GM19397 (cell line): Measurements from ENCODE around the gene NR1H4.
"Not testable (repeated sequence)": the region's sequence is repeated elsewhere in the genome, so short reads cannot be mapped to it uniquely, and the experiment has no call there.

Experiments used
- ATAC-seq: cut with Tn5 transposase; IDR thresholded peaks from one replicate; pipeline ENCODE4 v1.9.1; 2021; ENCODE audit warnings: mild to moderate bottlenecking, moderate library complexity; ENCODE audit not compliant: unreplicated experiment

NR1H4 gene

GRCh38 chr12:100565987-100566545, 92.4 kb downstream of the NR1H4 start:
- no peak for ATAC-seq

GRCh38 chr12:100566887-100567637, 93.4 kb downstream of the NR1H4 start:
- ATAC-seq, result peak; percentile 94

- ATAC-seq, result peak; percentile 12
Measured at GRCh38 chr12:100567945-100568344, 94.3 kb downstream of the NR1H4 start.

- ATAC-seq, result no peak
Measured at GRCh38 chr12:100572184-100572583, 98.5 kb downstream of the NR1H4 start.

- ATAC-seq, result peak; percentile 99
Measured at GRCh38 chr12:100573292-100574186, 99.9 kb downstream of the NR1H4 start, which contains the start of gene GAS2L3. TSS of gene GAS2L3 (plus strand) at chr12:100573684. CDS start at chr12:100594905, 21,221 bp downstream.

GRCh38 chr12:100574187-100575074, 100.8 kb downstream of the NR1H4 start:
- ATAC-seq, result no peak

- ATAC-seq, result no peak
Measured at GRCh38 chr12:100576331-100577036, 102.8 kb downstream of the NR1H4 start.

- ATAC-seq, result no peak
Measured at GRCh38 chr12:100578923-100579322, 105.3 kb downstream of the NR1H4 start.

GRCh38 chr12:100579844-100580243, 106.2 kb downstream of the NR1H4 start:
- no peak for ATAC-seq

GRCh38 chr12:100584256-100584655, 110.6 kb downstream of the NR1H4 start:
- ATAC-seq, result no peak

- no peak for ATAC-seq
Measured at GRCh38 chr12:100591979-100592378, 118.3 kb downstream of the NR1H4 start.

- no peak for ATAC-seq
Measured at GRCh38 chr12:100593490-100593889, 119.8 kb downstream of the NR1H4 start.

GRCh38 chr12:100601626-100602025, 128.0 kb downstream of the NR1H4 start:
- no peak for ATAC-seq

- not testable (repeated sequence) for ATAC-seq
Measured at GRCh38 chr12:100602997-100603396, 129.3 kb downstream of the NR1H4 start.

GRCh38 chr12:100608776-100609175, 135.1 kb downstream of the NR1H4 start:
- no peak for ATAC-seq

GRCh38 chr12:100610666-100611430, 137.2 kb downstream of the NR1H4 start:
- no peak for ATAC-seq

- ATAC-seq, result no peak
Measured at GRCh38 chr12:100612606-100613005, 138.9 kb downstream of the NR1H4 start.
